SK-N-SH (cell line): Measurements from ENCODE around the gene HPS6. TPM values are rescaled to one million over a fixed set of nuclear protein-coding genes. Genes with fewer than 3 reads are reported as not detected.

Experiments used
- CTCF ChIA-PET: fragments of 300-600, 350-600 bp; formaldehyde crosslinking; extraction: SDS; loops from one replicate; lab custom pipeline; 2021; lab: Yijun Ruan, JAX
- POLR2A ChIA-PET: fragments of 350-600 bp; sonication (Branson Sonifier 250); formaldehyde crosslinking; extraction: SDS; loops from one replicate; lab custom pipeline; 2020; ENCODE audit warnings: antibody characterized with exemption, inconsistent platforms; lab: Yijun Ruan, JAX
- DNase-seq: peaks from one replicate; pipeline ENCODE4 v3.0.0; 2012
- H2AFZ ChIP-seq: fragments of 200-600 bp; sonication (generic); 2 replicates; pipeline ENCODE4 v1.8.1; 2016; ENCODE audit warnings: antibody characterized with exemption, mild to moderate bottlenecking, low read depth
- H3F3A ChIP-seq: fragments of 200-600 bp; sonication (generic); replicated peaks from 2 replicates; pipeline ENCODE3; 2016; ENCODE audit warnings: antibody characterized with exemption, mild to moderate bottlenecking; ENCODE audit not compliant: insufficient read depth
- H3K27ac ChIP-seq, 2 experiments: fragments of 200-500 bp in 1 of 2; fragments of 200-600 bp in 1 of 2; sonication (Bioruptor generic) in 1 of 2; sonication (generic), shearing (Covaris generic) in 1 of 2; 2 replicates each; pipeline versions ENCODE4 v1.5.1 to v1.6.1; 2014 to 2016; ENCODE audit warnings: low read depth in 2 of 2, inconsistent platforms in 1 of 2, low read length in 1 of 2, mild to moderate bottlenecking in 1 of 2, mixed read lengths in 1 of 2
- H3K27me3 ChIP-seq: fragments of 200-600 bp; sonication (generic), shearing (Covaris generic); 2 replicates; pipeline ENCODE4 v1.6.1; 2016; ENCODE audit warnings: mixed run types; ENCODE audit not compliant: insufficient read depth
- H3K36me3 ChIP-seq, 2 experiments: fragments of 200-500 bp in 1 of 2; fragments of 200-600 bp in 1 of 2; sonication (Bioruptor generic) in 1 of 2; sonication (generic) in 1 of 2; replicated peaks in 1 of 2; 2 replicates each; pipeline versions ENCODE3 to v1.5.1; 2014 to 2016; ENCODE audit warnings: low read length in 1 of 2, mild to moderate bottlenecking in 1 of 2; ENCODE audit not compliant: insufficient read depth in 2 of 2, control insufficient read depth in 1 of 2
- H3K4me1 ChIP-seq, 2 experiments: fragments of 200-500 bp in 1 of 2; fragments of 200-600 bp in 1 of 2; sonication (Bioruptor generic) in 1 of 2; sonication (generic), shearing (Covaris generic) in 1 of 2; 2 replicates each; pipeline versions ENCODE4 v1.5.1 to v1.6.1; 2014 to 2016; ENCODE audit warnings: low read depth in 1 of 2, low read length in 1 of 2, mixed run types in 1 of 2; ENCODE audit not compliant: insufficient read depth in 2 of 2, control insufficient read depth in 1 of 2
- H3K4me2 ChIP-seq: fragments of 200-600 bp; sonication (generic), shearing (Covaris generic); 2 replicates; pipeline ENCODE4 v1.6.1; 2017; ENCODE audit warnings: mixed run types
- H3K4me3 ChIP-seq, 2 experiments: fragments of 200-500 bp in 1 of 2; fragments of 200-600 bp in 1 of 2; sonication (Bioruptor generic) in 1 of 2; sonication (generic), shearing (Covaris generic) in 1 of 2; 2 replicates each; pipeline versions ENCODE4 v1.5.1 to v1.8.1; 2014 to 2016; ENCODE audit warnings: low read depth in 2 of 2, inconsistent platforms in 1 of 2, low read length in 1 of 2, mild to moderate bottlenecking in 1 of 2, mixed read lengths in 1 of 2, moderate library complexity in 1 of 2
- H3K79me2 ChIP-seq: fragments of 200-600 bp; sonication (generic); 2 replicates; pipeline ENCODE4 v1.8.1; 2017; ENCODE audit warnings: mild to moderate bottlenecking; ENCODE audit not compliant: insufficient read depth
- H3K9ac ChIP-seq: fragments of 200-600 bp; sonication (generic); 2 replicates; pipeline ENCODE4 v1.6.1; 2017; ENCODE audit warnings: mixed run types
- H3K9me2 ChIP-seq: fragments of 200-600 bp; sonication (generic); 2 replicates; pipeline ENCODE4 v1.6.1; 2017; ENCODE audit warnings: mixed run types
- H3K9me3 ChIP-seq: fragments of 200-600 bp; sonication (generic); 2 replicates; pipeline ENCODE4 v1.6.1; 2017; ENCODE audit warnings: mixed run types, mild to moderate bottlenecking, moderate library complexity
- H4K20me1 ChIP-seq: fragments of 200-600 bp; sonication (generic); 2 replicates; pipeline ENCODE4 v1.6.1; 2017; ENCODE audit warnings: mild to moderate bottlenecking, mixed run types; ENCODE audit not compliant: insufficient read depth
- ELF1 ChIP-seq: IDR thresholded peaks from 2 replicates; pipeline ENCODE4 v1.4.0; 2012
- EP300 ChIP-seq, 2 experiments: IDR thresholded peaks; 2 replicates each; pipeline versions ENCODE4 v1.4.0 to v1.6.1; 2012; ENCODE audit warnings: borderline replicate concordance in 1 of 2, low read depth in 1 of 2, low read length in 1 of 2
- FOSL2 ChIP-seq: IDR thresholded peaks from 2 replicates; pipeline ENCODE4 v1.4.0; 2012; ENCODE audit warnings: low read depth, mild to moderate bottlenecking, moderate library complexity, borderline replicate concordance
- FOXM1 ChIP-seq: IDR thresholded peaks from 2 replicates; pipeline ENCODE4 v1.4.0; 2012; ENCODE audit warnings: low read depth, mild to moderate bottlenecking
- GABPA ChIP-seq: IDR thresholded peaks from 2 replicates; pipeline ENCODE4 v1.4.0; 2012; ENCODE audit warnings: low read depth, mild to moderate bottlenecking
- GATA2 ChIP-seq: sonication (generic); formaldehyde crosslinking; IDR thresholded peaks from 2 replicates; pipeline ENCODE4 v1.5.0; 2020; ENCODE audit warnings: mild to moderate bottlenecking, missing genetic modification reagents
- IRF3 ChIP-seq: fragments of 150-350 bp; IDR thresholded peaks from 2 replicates; pipeline ENCODE4 v1.6.1; 2016; ENCODE audit warnings: mild to moderate bottlenecking, low read depth, low read length
- MAX ChIP-seq: IDR thresholded peaks from 2 replicates; pipeline ENCODE4 v1.4.0; 2012; ENCODE audit warnings: low read depth
- MXI1 ChIP-seq: IDR thresholded peaks from 2 replicates; pipeline ENCODE4 v1.6.1; 2012; ENCODE audit warnings: mild to moderate bottlenecking, low read depth, low read length, improper control_type of control experiment
- NRF1 ChIP-seq: IDR thresholded peaks from 2 replicates; pipeline ENCODE4 v1.6.1; 2012; ENCODE audit warnings: low read depth, mild to moderate bottlenecking, low read length
- PBX3 ChIP-seq: IDR thresholded peaks from 2 replicates; pipeline ENCODE4; 2012
- RAD21 ChIP-seq: IDR thresholded peaks from 2 replicates; pipeline ENCODE4 v1.6.1; 2012; ENCODE audit warnings: mild to moderate bottlenecking, low read length
- RCOR1 ChIP-seq: fragments of 150-350 bp; IDR thresholded peaks from 2 replicates; pipeline ENCODE4 v1.6.1; 2017; ENCODE audit warnings: antibody characterized with exemption, low read length
- REST ChIP-seq: IDR thresholded peaks from 2 replicates; pipeline ENCODE4 v1.6.1; 2012; ENCODE audit warnings: mild to moderate bottlenecking, low read depth, low read length, moderate library complexity
- RFX5 ChIP-seq: IDR thresholded peaks from 2 replicates; pipeline ENCODE4 v1.6.1; 2012; ENCODE audit warnings: mild to moderate bottlenecking, improper control_type of control experiment, low read length
- RXRA ChIP-seq: IDR thresholded peaks from 2 replicates; pipeline ENCODE4 v1.4.0; 2012; ENCODE audit warnings: low read depth, mild to moderate bottlenecking, borderline replicate concordance
- TCF12 ChIP-seq: IDR thresholded peaks from 2 replicates; pipeline ENCODE4 v1.4.0; 2012
- YY1 ChIP-seq: IDR thresholded peaks from 2 replicates; pipeline ENCODE4 v1.4.0; 2012; ENCODE audit warnings: low read depth, mild to moderate bottlenecking
- WGBS: methylation state at CpG from one replicate; pipeline ENCODE4 v1.1.6; 2017; ENCODE audit warnings: low lambda C conversion rate; 5-methylcytosine and 5-hydroxymethylcytosine counted together
- polyA plus RNA-seq, 3 experiments: library from polyadenylated mRNA; depleted of rRNA; stranded (reverse); fragments of >200 nt; gene quantifications; 2 replicates each; pipeline ENCODE4 v1.2.3, GENCODE V29; 2012

The HPS6 gene
- polyA plus RNA-seq, 1 of the 3 experiments (the other 2 are of a cell fraction), result 7.8 TPM

GRCh38 chr10:102067091-102067916, 2.2 kb downstream of the HPS6 start:
- Histone ChIP-seq H3K36me3 (peaks cover 4 to 23% of the 10 kb centered on the region in 2 experiments), H3K9ac (no peak overlapping the region), H4K20me1 (peaks cover 19% of the 10 kb centered on the region), H3F3A (peaks cover 13% of the 10 kb centered on the region), H3K9me2 (no peaks in the 10 kb centered on the region), H3K4me3 (no peak overlapping the region), H3K4me1 (peaks cover 8 to 12% of the 10 kb centered on the region in 2 experiments; a peak in 3 of 4 replicates), H3K27me3 (no peaks in the 10 kb centered on the region), H3K79me2 (peaks cover 40% of the 10 kb centered on the region), H3K9me3 (no peaks in the 10 kb centered on the region), H2AFZ (no peak overlapping the region), H3K4me2 (peak overlapping the region; percentile 98; the same call in 1 of the 2 replicates), H3K27ac (no peak overlapping the region)
- TF ChIP-seq PBX3 (no peak), RAD21 (no peak), ELF1 (no peak), YY1 (no peak), NRF1 (no peak), GABPA (no peak), FOSL2 (no peak), EP300 (IDR thresholded peaks at IDR 0.05; ENCODE audit: borderline replicate concordance in 1 of 2, low read depth in 1 of 2, low read length in 1 of 2) (no peak), FOXM1 (no peak), IRF3 (no peak), TCF12 (no peak)
- CTCF ChIA-PET, result interaction anchor here (0.8 to 5.4 kb wide), 7 partner anchors 8 to 853 kb away, joined by 3 to 25 read pairs (median 4); no protein-coding TSS in a partner anchor
- 88% methylated on average over 10 of the region's 18 CpGs for WGBS
- no peak for DNase-seq
- POLR2A ChIA-PET, result interaction anchor here (1.2 kb wide), 1 partner anchor 249 kb away, joined by 4 read pairs; the partner anchor contains the start of gene OGA

GRCh38 chr10:102068216-102068615, 3.1 kb downstream of the HPS6 start:
- Histone ChIP-seq H4K20me1 (peaks cover 19% of the 10 kb centered on the region), H3K36me3 (peaks cover 4 to 23% of the 10 kb centered on the region in 2 experiments), H3K4me1 (peaks cover 8 to 12% of the 10 kb centered on the region in 2 experiments; a peak in 3 of 4 replicates), H3K9ac (no peak overlapping the region), H3K9me2 (no peaks in the 10 kb centered on the region), H3K4me3 (no peak overlapping the region), H3K27ac (no peak overlapping the region), H3K27me3 (no peaks in the 10 kb centered on the region), H3K9me3 (no peaks in the 10 kb centered on the region), H3K4me2 (no peak overlapping the region), H2AFZ (no peak overlapping the region), H3F3A (peaks cover 16% of the 10 kb centered on the region), H3K79me2 (peaks cover 40% of the 10 kb centered on the region)
- WGBS, result 67% methylated on average over 1 of the region's 1 CpG
- CTCF ChIA-PET, result interaction anchor here (0.8 to 5.4 kb wide), 8 partner anchors 9 to 854 kb away, joined by 3 to 25 read pairs (median 4); no protein-coding TSS in a partner anchor
- POLR2A ChIA-PET, result no interaction called here
- no peak for DNase-seq
- no peak for TF ChIP-seq REST
- no peak for TF ChIP-seq RXRA
- no peak for TF ChIP-seq RFX5
- TF ChIP-seq GATA2, result no peak
- TF ChIP-seq RCOR1, result no peak
- no peak for TF ChIP-seq MAX
- TF ChIP-seq YY1, result no peak
- no peak for TF ChIP-seq ELF1
- no peak for TF ChIP-seq RAD21
- no peak for TF ChIP-seq MXI1
- TF ChIP-seq IRF3, result no peak
- TF ChIP-seq TCF12, result no peak
